GM12892 (cell line): ENCODE measurements around the gene TSEN2.

Experiments
- POLR2A ChIP-seq: IDR thresholded peaks from 2 replicates; pipeline ENCODE4 v1.6.1; 2011; ENCODE audit warnings: low read depth, low read length, control low read depth
- POLR2AphosphoS5 ChIP-seq: IDR thresholded peaks from 2 replicates; pipeline ENCODE4 v1.6.1; 2011; ENCODE audit warnings: low read depth, low read length, control low read depth
- TAF1 ChIP-seq: IDR thresholded peaks from 2 replicates; pipeline ENCODE4 v1.6.1; 2011; ENCODE audit warnings: low read depth, mild to moderate bottlenecking, control low read depth, low read length, borderline replicate concordance

DNA sequence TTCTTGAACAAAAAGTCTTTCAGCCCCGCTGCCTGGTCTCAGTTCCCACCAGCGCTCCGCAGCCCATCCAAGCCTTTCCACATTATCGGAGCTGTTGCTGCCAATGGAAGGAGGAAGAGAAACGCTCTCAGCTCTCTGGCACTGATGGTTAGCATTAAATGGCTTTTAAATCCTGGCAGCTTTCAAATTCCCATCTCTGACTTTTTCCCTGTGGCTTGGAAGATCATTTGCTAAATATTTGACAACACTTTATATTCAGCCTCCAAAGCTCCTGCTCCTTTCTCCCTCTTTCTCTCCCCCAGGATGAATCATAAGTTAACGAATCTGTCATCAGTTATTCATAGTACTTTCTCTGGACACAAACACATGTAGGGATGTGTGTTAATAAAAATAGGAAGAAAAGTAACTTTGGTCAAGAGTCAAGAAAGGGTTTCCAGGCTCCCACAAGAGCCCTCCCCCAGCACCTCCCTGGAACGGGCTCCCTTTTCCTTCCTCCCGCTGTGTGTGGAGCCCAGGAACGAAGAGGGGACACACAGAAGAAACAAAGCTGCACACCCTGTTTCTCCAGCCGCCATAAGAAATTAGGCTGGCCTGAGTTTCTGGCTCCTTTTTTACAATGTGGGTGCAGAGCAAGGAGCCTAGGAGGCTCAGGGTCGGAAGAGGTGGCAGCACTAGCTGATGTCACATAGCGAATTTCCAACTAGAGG lies 47.6 kb upstream of the TSEN2 start:
- no peak for TF ChIP-seq POLR2A
- TF ChIP-seq POLR2AphosphoS5: no peak
- TF ChIP-seq TAF1: no peak
